Endodermal cell (in vitro differentiated cells): Measurements from ENCODE around the gene RAB31. TPM values are rescaled to one million over a fixed set of nuclear protein-coding genes. Genes with fewer than 3 reads are reported as not detected.

Experiments used
- DNase-seq: peaks from one replicate; pipeline ENCODE4 v3.0.0-alpha.2; 2017
- H3K27ac ChIP-seq: 2 replicates; pipeline ENCODE4 v1.5.1; 2013; ENCODE audit warnings: mild to moderate bottlenecking, low read depth, low read length, moderate library complexity
- H3K27me3 ChIP-seq: 2 replicates; pipeline ENCODE4 v1.6.1; 2013; ENCODE audit warnings: mild to moderate bottlenecking, low read length, moderate library complexity; ENCODE audit not compliant: insufficient read depth, control insufficient read depth, poor library complexity, severe bottlenecking
- H3K36me3 ChIP-seq: 2 replicates; pipeline ENCODE4 v1.7.0; 2013; ENCODE audit warnings: mild to moderate bottlenecking, low read length, moderate library complexity; ENCODE audit not compliant: control insufficient read depth, insufficient read depth
- H3K4me1 ChIP-seq: one replicate; pipeline ENCODE4 v1.7.0; 2013; ENCODE audit warnings: low read length; ENCODE audit not compliant: control insufficient read depth, insufficient read depth
- H3K4me3 ChIP-seq: 2 replicates; pipeline ENCODE4 v1.5.1; 2013; ENCODE audit warnings: mild to moderate bottlenecking, low read length, moderate library complexity
- H3K9ac ChIP-seq: 2 replicates; pipeline ENCODE4 v1.6.1; 2013; ENCODE audit warnings: mild to moderate bottlenecking, low read length, moderate library complexity; ENCODE audit not compliant: poor library complexity, severe bottlenecking; ENCODE audit errors: extremely low read depth
- H3K9me3 ChIP-seq: 2 replicates; pipeline ENCODE4 v1.6.1; 2013; ENCODE audit warnings: mild to moderate bottlenecking, low read length, moderate library complexity; ENCODE audit not compliant: control insufficient read depth
- H3K27ac Mint-ChIP-seq: 2 replicates; pipeline ENCODE4 v1.8.0; 2020; ENCODE audit warnings: mixed read lengths
- H3K27me3 Mint-ChIP-seq: 2 replicates; pipeline ENCODE4 v1.8.0; 2021; ENCODE audit warnings: mild to moderate bottlenecking, mixed read lengths; ENCODE audit not compliant: insufficient read depth
- H3K36me3 Mint-ChIP-seq: 2 replicates; pipeline ENCODE4 v1.8.0; 2020; ENCODE audit warnings: low read depth, mixed read lengths
- H3K4me1 Mint-ChIP-seq: 2 replicates; pipeline ENCODE4 v1.8.0; 2020; ENCODE audit warnings: mixed read lengths
- H3K4me3 Mint-ChIP-seq: 2 replicates; pipeline ENCODE4 v1.8.0; 2020; ENCODE audit warnings: mild to moderate bottlenecking, moderate library complexity, mixed read lengths
- H3K9me3 Mint-ChIP-seq: 2 replicates; pipeline ENCODE4 v1.8.0; 2020; ENCODE audit warnings: mild to moderate bottlenecking, mixed read lengths
- WGBS, 2 experiments: methylation state at CpG; one replicate each; pipeline versions ENCODE4 v1.1.5 to v1.1.7; 2013; ENCODE audit warnings: missing lambda C conversion rate in 2 of 2, mixed read lengths in 1 of 2; ENCODE audit not compliant: insufficient coverage in 1 of 2, insufficient read length in 1 of 2; 5-methylcytosine and 5-hydroxymethylcytosine counted together
- total RNA-seq, 2 donors: library from RNA; stranded (reverse); fragmentation: NEBNext Ultra II Directional in 1 of 2; extraction: Animal tissue kit (Norgen Biotek cat#: 25700) in 1 of 2; gene quantifications; 2 replicates in 1 of 2; 3 replicates in 1 of 2; pipeline ENCODE4 v1.2.1, GENCODE V29; 2021
- TF ChIP-seq, protein P1 (sequence below): fragments of 200-600 bp; sonication (generic); conservative IDR thresholded peaks from 2 replicates; pipeline ENCODE4 v1.5.0; 2021; ENCODE audit warnings: antibody characterized with exemption, mild to moderate bottlenecking

RAB31 gene
- total RNA-seq, 2 donors from 2014 or later: 11.7 to 20.3 TPM

DNA sequence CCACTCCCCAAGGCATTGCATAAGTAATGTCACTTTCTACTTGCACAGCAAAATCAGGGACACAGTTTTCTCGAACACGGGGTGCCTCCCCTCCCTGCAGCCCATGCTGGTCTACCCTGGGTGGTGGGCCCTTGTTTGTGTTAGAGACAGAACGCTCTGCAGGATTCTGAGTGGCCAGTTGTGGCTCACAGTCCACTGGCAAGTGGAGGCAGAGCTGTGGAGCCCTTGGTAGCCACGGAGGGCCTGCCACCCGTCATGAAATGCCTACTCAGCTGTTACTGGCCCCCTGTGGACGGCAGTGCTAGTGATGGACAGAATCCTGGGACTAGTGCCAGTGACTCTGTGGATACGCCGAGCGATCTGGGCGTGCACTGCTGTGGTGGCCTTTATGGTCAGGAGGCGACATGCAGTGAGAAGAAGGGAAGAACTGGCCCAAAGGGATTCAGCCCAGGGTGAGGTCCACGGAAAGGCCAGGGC is 123.7 kb downstream of the RAB31 start:
- DNase-seq: no peak
- no peak overlapping the region for H3K27ac Mint-ChIP-seq
- no peaks in the 10 kb centered on the region for H3K9me3 Mint-ChIP-seq
- H3K27ac ChIP-seq: no peak overlapping the region
- H3K4me1 Mint-ChIP-seq: peaks cover 20% of the 10 kb centered on the region
- peaks cover 2% of the 10 kb centered on the region for H3K4me1 ChIP-seq
- no peak overlapping the region for H3K4me3 Mint-ChIP-seq
- no peaks in the 10 kb centered on the region for H3K36me3 Mint-ChIP-seq
- WGBS, 2 experiments: 95% methylated on average over 12 of the region's 12 CpGs
- no peak overlapping the region for H3K4me3 ChIP-seq
- H3K9ac ChIP-seq: no peak overlapping the region
- no peaks in the 10 kb centered on the region for H3K36me3 ChIP-seq
- H3K27me3 Mint-ChIP-seq: no peaks in the 10 kb centered on the region
- H3K9me3 ChIP-seq: no peaks in the 10 kb centered on the region
- no peaks in the 10 kb centered on the region for H3K27me3 ChIP-seq
- TF ChIP-seq, protein P1, sequence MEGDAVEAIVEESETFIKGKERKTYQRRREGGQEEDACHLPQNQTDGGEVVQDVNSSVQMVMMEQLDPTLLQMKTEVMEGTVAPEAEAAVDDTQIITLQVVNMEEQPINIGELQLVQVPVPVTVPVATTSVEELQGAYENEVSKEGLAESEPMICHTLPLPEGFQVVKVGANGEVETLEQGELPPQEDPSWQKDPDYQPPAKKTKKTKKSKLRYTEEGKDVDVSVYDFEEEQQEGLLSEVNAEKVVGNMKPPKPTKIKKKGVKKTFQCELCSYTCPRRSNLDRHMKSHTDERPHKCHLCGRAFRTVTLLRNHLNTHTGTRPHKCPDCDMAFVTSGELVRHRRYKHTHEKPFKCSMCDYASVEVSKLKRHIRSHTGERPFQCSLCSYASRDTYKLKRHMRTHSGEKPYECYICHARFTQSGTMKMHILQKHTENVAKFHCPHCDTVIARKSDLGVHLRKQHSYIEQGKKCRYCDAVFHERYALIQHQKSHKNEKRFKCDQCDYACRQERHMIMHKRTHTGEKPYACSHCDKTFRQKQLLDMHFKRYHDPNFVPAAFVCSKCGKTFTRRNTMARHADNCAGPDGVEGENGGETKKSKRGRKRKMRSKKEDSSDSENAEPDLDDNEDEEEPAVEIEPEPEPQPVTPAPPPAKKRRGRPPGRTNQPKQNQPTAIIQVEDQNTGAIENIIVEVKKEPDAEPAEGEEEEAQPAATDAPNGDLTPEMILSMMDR: no peak

DNA sequence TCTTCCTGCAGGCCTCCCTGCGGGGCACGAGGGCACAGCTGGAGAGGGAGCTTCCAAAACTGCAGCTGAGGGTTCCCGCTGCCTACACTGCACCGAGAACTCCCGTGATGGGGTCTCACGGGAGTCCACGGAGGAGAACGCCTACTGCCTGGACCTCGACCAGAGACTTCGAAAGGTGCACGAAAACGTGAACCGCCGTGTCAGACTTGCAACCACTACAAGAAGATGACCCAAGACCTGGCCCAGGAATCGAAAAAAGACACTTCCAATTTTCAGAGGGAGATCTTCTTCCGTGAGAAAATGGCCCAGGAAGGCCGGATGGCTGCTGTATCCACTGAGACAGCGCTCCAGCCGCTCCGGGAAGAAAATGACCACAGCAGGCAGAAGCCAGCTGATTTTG is 124.8 kb downstream of the RAB31 start:
- Mint-ChIP-seq H3K36me3 (no peaks in the 10 kb centered on the region), H3K4me1 (peaks cover 22% of the 10 kb centered on the region), H3K9me3 (no peaks in the 10 kb centered on the region), H3K4me3 (no peak overlapping the region), H3K27ac (no peak overlapping the region), H3K27me3 (no peaks in the 10 kb centered on the region)
- no peaks in the 10 kb centered on the region for H3K9me3 ChIP-seq
- TF ChIP-seq, protein P1: no peak
- WGBS, 2 experiments: 93 to 95% methylated on average over 17 to 20 of the region's 20 CpGs
- no peaks in the 10 kb centered on the region for H3K36me3 ChIP-seq
- peaks cover 2% of the 10 kb centered on the region for H3K4me1 ChIP-seq
- H3K27ac ChIP-seq: no peak overlapping the region
- no peak overlapping the region for H3K4me3 ChIP-seq
- H3K27me3 ChIP-seq: no peaks in the 10 kb centered on the region
- H3K9ac ChIP-seq: no peak overlapping the region
- DNase-seq: no peak

DNA sequence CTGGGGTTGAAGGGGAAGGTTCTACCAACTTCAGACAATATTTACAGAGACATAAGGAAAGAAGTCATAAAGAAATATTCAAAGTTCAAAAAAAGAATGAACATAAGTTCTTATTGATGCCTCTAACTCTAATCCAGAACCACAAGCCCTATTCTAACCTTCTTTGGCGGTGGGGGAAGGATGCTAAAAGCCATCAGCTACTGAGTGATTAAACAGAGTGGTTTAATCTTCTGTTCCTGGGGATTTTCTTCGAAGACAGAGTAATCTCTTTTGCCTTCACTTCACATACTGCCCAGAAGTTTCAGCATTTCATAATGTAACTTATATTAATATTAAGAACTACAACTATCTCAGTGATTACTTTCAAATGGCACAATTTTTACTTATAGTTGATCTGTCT is 126.5 kb downstream of the RAB31 start:
- Histone ChIP-seq H3K4me3 (no peak overlapping the region), H3K27me3 (no peaks in the 10 kb centered on the region), H3K9me3 (no peaks in the 10 kb centered on the region), H3K4me1 (peaks cover 10% of the 10 kb centered on the region), H3K36me3 (no peaks in the 10 kb centered on the region), H3K27ac (no peak overlapping the region), H3K9ac (no peak overlapping the region)
- no peak overlapping the region for H3K27ac Mint-ChIP-seq
- WGBS, 2 experiments: 80 to 86% methylated on average over 1 to 2 of the region's 2 CpGs
- no peaks in the 10 kb centered on the region for H3K36me3 Mint-ChIP-seq
- no peaks in the 10 kb centered on the region for H3K9me3 Mint-ChIP-seq
- TF ChIP-seq, protein P1: no peak
- peaks cover 2% of the 10 kb centered on the region for H3K27me3 Mint-ChIP-seq
- peaks cover 38% of the 10 kb centered on the region for H3K4me1 Mint-ChIP-seq
- H3K4me3 Mint-ChIP-seq: peak overlapping the region; percentile 9
- DNase-seq: no peak
